GM12878 (cell line): ENCODE data around the gene HMGCR. TPM values are rescaled to one million over a fixed set of nuclear protein-coding genes. Genes with fewer than 3 reads are reported as not detected.
"Not testable (repeated sequence)": the region's sequence is repeated elsewhere in the genome, so short reads cannot be mapped to it uniquely, and the experiment has no call there.

ENCODE experiments used
- ATAC-seq: fragments of 200-7000 bp; cut with Tn5 transposase; 3 replicates; pipeline ENCODE4 v1.9.1; 2020; ENCODE audit warnings: mild to moderate bottlenecking, moderate library complexity
- BruUV-seq: library from RNA; stranded (reverse); fragments of 400-500 nt; replicated peaks from 2 replicates; lab custom pipeline; 2021; lab: Mats Ljungman, UMichigan
- CTCF ChIA-PET: fragments of 300-600 bp; sonication (Branson Sonifier 250); formaldehyde crosslinking; extraction: SDS; loops from one replicate; lab custom pipeline; 2021; ENCODE audit warnings: inconsistent platforms; lab: Yijun Ruan, JAX
- POLR2A ChIA-PET: fragments of 350-600 bp; formaldehyde crosslinking; extraction: SDS; loops from one replicate; lab custom pipeline; 2021; ENCODE audit warnings: inconsistent platforms; lab: Charles Lee
- RAD21 ChIA-PET: fragments of 300-600 bp; sonication (Branson Sonifier 250); formaldehyde crosslinking; loops from one replicate; lab custom pipeline; 2023; ENCODE audit warnings: antibody characterized with exemption; ENCODE audit not compliant: unreplicated experiment; lab: Charles Lee
- SMC1A ChIA-PET: fragments of 300-600 bp; sonication (Branson Sonifier 250); formaldehyde crosslinking; loops from one replicate; lab custom pipeline; 2023; ENCODE audit not compliant: unreplicated experiment, uncharacterized antibody; lab: Charles Lee
- DNase-seq: peaks from one replicate; pipeline ENCODE4 v3.0.0-alpha.2; 2011; ENCODE audit warnings: low read depth, low spot score
- FAIRE-seq: peaks from 3 replicates; lab custom pipeline; 2011; peaks lifted over from hg19 to GRCh38; lab: Jason Lieb, UNC
- H2AFZ ChIP-seq: 2 replicates; pipeline ENCODE4 v1.6.0; 2011; ENCODE audit warnings: low read depth, low read length, control low read depth; ENCODE audit not compliant: control insufficient read depth
- H3K27ac ChIP-seq: 2 replicates; pipeline ENCODE4 v1.5.1; 2011; ENCODE audit warnings: control low read depth; ENCODE audit not compliant: control insufficient read depth, insufficient read depth
- H3K27me3 ChIP-seq, 2 experiments: replicated peaks in 1 of 2; 2 replicates each; pipeline versions ENCODE4 v1.6.0 to v1.6.1; 2011; ENCODE audit warnings: low read length in 1 of 2; ENCODE audit not compliant: control insufficient read depth in 2 of 2, insufficient read depth in 2 of 2
- H3K36me3 ChIP-seq, 2 experiments: 2 replicates each; pipeline ENCODE4 v1.5.1; 2011; ENCODE audit warnings: low read length in 1 of 2; ENCODE audit not compliant: control insufficient read depth in 2 of 2, insufficient read depth in 2 of 2
- H3K4me1 ChIP-seq: 2 replicates; pipeline ENCODE4 v1.6.1; 2011; ENCODE audit warnings: mild to moderate bottlenecking, low read length, moderate library complexity, mixed read lengths; ENCODE audit not compliant: control insufficient read depth, insufficient read depth
- H3K4me2 ChIP-seq: 2 replicates; pipeline ENCODE4 v1.6.0; 2011; ENCODE audit warnings: control low read depth; ENCODE audit not compliant: control insufficient read depth, insufficient read depth
- H3K4me3 ChIP-seq: fragments of 200-600 bp; sonication (generic); 2 replicates; pipeline ENCODE4 v1.5.1; 2016
- H3K79me2 ChIP-seq: 2 replicates; pipeline ENCODE4 v1.6.0; 2011; ENCODE audit warnings: low read length; ENCODE audit not compliant: control insufficient read depth, insufficient read depth
- H3K9ac ChIP-seq: 2 replicates; pipeline ENCODE4 v1.8.0; 2011; ENCODE audit warnings: low read length, control low read depth, mixed read lengths; ENCODE audit not compliant: control insufficient read depth, insufficient read depth
- H3K9me3 ChIP-seq: replicated peaks from 3 replicates; pipeline ENCODE4 v1.5.1; 2011; ENCODE audit warnings: mild to moderate bottlenecking, low read length; ENCODE audit not compliant: control insufficient read depth, insufficient read depth
- H4K20me1 ChIP-seq: 2 replicates; pipeline ENCODE4 v1.6.0; 2011; ENCODE audit not compliant: control insufficient read depth, insufficient read depth
- BMI1 ChIP-seq: fragments of 450-650 bp; IDR thresholded peaks from 2 replicates; pipeline ENCODE4 v1.6.1; 2016; ENCODE audit warnings: mild to moderate bottlenecking, moderate library complexity, borderline replicate concordance
- CBX5 ChIP-seq: sonication (generic); IDR thresholded peaks from 2 replicates; pipeline ENCODE4 v1.6.1; 2016; ENCODE audit warnings: low read depth, moderate library complexity, mild to moderate bottlenecking, inconsistent platforms
- CEBPB ChIP-seq, 2 experiments: fragments of 150-350 bp in 1 of 2; IDR thresholded peaks; 2 replicates each; pipeline ENCODE4 v1.6.1; 2012 to 2014; ENCODE audit warnings: low read depth in 2 of 2, low read length in 2 of 2, borderline replicate concordance in 1 of 2, inconsistent platforms in 1 of 2
- ETV6 ChIP-seq, 2 experiments: fragments of 450-650 bp in 1 of 2; IDR thresholded peaks in 1 of 2; conservative IDR thresholded peaks in 1 of 2; 2 replicates each; pipeline ENCODE4 v1.6.1; 2014; ENCODE audit warnings: antibody characterized with exemption in 1 of 2, borderline replicate concordance in 1 of 2, low read depth in 1 of 2, mild to moderate bottlenecking in 1 of 2, moderate library complexity in 1 of 2
- NBN ChIP-seq: fragments of 450-650 bp; IDR thresholded peaks from 2 replicates; pipeline ENCODE4 v1.6.1; 2016
- PRDM15 ChIP-seq: fragments of 450-650 bp; formaldehyde crosslinking; IDR thresholded peaks from 2 replicates; pipeline ENCODE4 v1.4.0; 2020; ENCODE audit warnings: mild to moderate bottlenecking, moderate library complexity
- RELA ChIP-seq: fragments of 450-650 bp; IDR thresholded peaks from 2 replicates; pipeline ENCODE4 v1.8.0; 2014; ENCODE audit warnings: borderline replicate concordance; ENCODE audit not compliant: partially characterized antibody
- ZNF592 ChIP-seq: fragments of 450-650 bp; IDR thresholded peaks from 2 replicates; pipeline ENCODE4 v1.6.1; 2017; ENCODE audit warnings: mild to moderate bottlenecking, moderate library complexity
- WGBS: methylation state at CpG from one replicate; pipeline ENCODE4 v1.1.6; 2016; ENCODE audit warnings: low lambda C conversion rate; ENCODE audit not compliant: insufficient replicate concordance, insufficient coverage; ENCODE audit errors: missing lambda C conversion rate; 5-methylcytosine and 5-hydroxymethylcytosine counted together
- in situ Hi-C: fragments of 300-500 bp; cut with MboI; formaldehyde crosslinking; loops from 9 replicates; pipeline ENCODE4 v1.14.3; 2018; ENCODE audit warnings: mixed read lengths
- intact Hi-C: fragments of 100-400 bp; cut with micrococcal nuclease; formaldehyde crosslinking; loops from one replicate; pipeline ENCODE4 v1.14.2; 2022; ENCODE audit not compliant: unreplicated experiment
- polyA plus RNA-seq, 11 experiments: library from polyadenylated mRNA; depleted of rRNA in 4 of 11; unstranded in 6 of 11; stranded (reverse) in 5 of 11; fragments of >200 nt; fragmentation: Nextera tagmentation in 4 of 11; fragmentation: Illumina TruSeq in 1 of 11; extraction: Ambion mirVana in 4 of 11; extraction: Trizol in 1 of 11; gene quantifications; 1 replicate in 1 of 11; 2 replicates in 10 of 11; pipeline versions ENCODE4 v1.2.1 to v1.2.3, GENCODE V29; 2011 to 2016; ENCODE audit warnings: inconsistent platforms in 2 of 11, missing spikeins in 2 of 11, low read depth in 1 of 11
- total RNA-seq, 4 experiments: library from RNA; depleted of rRNA in 3 of 4; stranded (reverse); fragments of >200 nt in 3 of 4; fragmentation: Illumina TruSeq in 1 of 4; extraction: Trizol in 1 of 4; gene quantifications; 2 replicates each; pipeline versions ENCODE4 v1.2.1 to v1.2.3, GENCODE V29; 2013 to 2021

Gene HMGCR
- total and polyA plus RNA-seq, 10 of the 15 experiments (the other 5 are each of a cell fraction or from before 2014, with no cell fraction given): 30.8 to 119 (median 73.9) TPM

- TF ChIP-seq ZNF592 (no peak), ETV6 (conservative IDR thresholded peaks at IDR 0.05 in 1 of 2, IDR thresholded peaks at IDR 0.05 in 1 of 2; ENCODE audit: borderline replicate concordance in 1 of 2, low read depth in 1 of 2) (no peak), RELA (no peak), CEBPB (IDR thresholded peaks at IDR 0.05; ENCODE audit: borderline replicate concordance in 1 of 2, low read depth in 2 of 2, low read length in 2 of 2) (no peak), NBN (no peak), BMI1 (no peak), PRDM15 (CRISPR knock-in tag) (no peak), CBX5 (no peak)
Observed at GRCh38 chr5:75310212-75310611, 26.8 kb upstream of the HMGCR start (continued).

GRCh38 chr5:75319148-75319547, 17.9 kb upstream of the HMGCR start:
- BruUV-seq, H3K27ac ChIP-seq, ATAC-seq, H3K4me2 ChIP-seq, intact Hi-C loops, in situ Hi-C loops, H3K27me3 ChIP-seq, H4K20me1 ChIP-seq, H2AFZ ChIP-seq, H3K36me3 ChIP-seq, H3K9ac ChIP-seq, RAD21 ChIA-PET, POLR2A ChIA-PET, DNase-seq, H3K79me2 ChIP-seq, H3K4me3 ChIP-seq, FAIRE-seq, H3K4me1 ChIP-seq, H3K9me3 ChIP-seq: not testable (repeated sequence)
- SMC1A ChIA-PET: interaction anchor here (1.0 to 3.0 kb wide), 2 partner anchors 11 kb away, joined by 3 to 11 read pairs; no protein-coding TSS in a partner anchor
- 35% methylated on average over 4 of the region's 4 CpGs for WGBS
- CTCF ChIA-PET: interaction anchor here (0.7 kb wide), 2 partner anchors 11 to 18 kb away, joined by 3 read pairs; partner anchors contain the start of gene HMGCR
